Liver (tissue), 9 donors: ENCODE data around the gene FAM83C. TPM values are rescaled to one million over a fixed set of nuclear protein-coding genes. Genes with fewer than 3 reads are reported as not detected.

Experiments used
- DNase-seq: peaks from one replicate; pipeline ENCODE4 v3.0.0-alpha.2; 2017; ENCODE audit warnings: low spot score
- H3K27ac ChIP-seq, 2 donors: one replicate each; pipeline ENCODE4 v1.7.0; 2013; ENCODE audit warnings: inconsistent platforms in 2 of 2, low read length in 2 of 2, control low read depth in 1 of 2, low read depth in 1 of 2, mild to moderate bottlenecking in 1 of 2
- H3K27me3 ChIP-seq, 4 donors: one replicate each; pipeline versions ENCODE4 v1.6.1 to v1.7.0; 2013; ENCODE audit warnings: low read length in 3 of 4, inconsistent platforms in 1 of 4, mild to moderate bottlenecking in 1 of 4, moderate library complexity in 1 of 4; ENCODE audit not compliant: control insufficient read depth in 4 of 4, insufficient read depth in 4 of 4
- H3K36me3 ChIP-seq, 4 donors: one replicate each; pipeline versions ENCODE4 v1.6.1 to v1.7.0; 2013; ENCODE audit warnings: low read length in 3 of 4, mild to moderate bottlenecking in 3 of 4, low read depth in 1 of 4, moderate library complexity in 1 of 4; ENCODE audit not compliant: control insufficient read depth in 4 of 4, insufficient read depth in 3 of 4
- H3K4me1 ChIP-seq, 4 donors: one replicate each; pipeline versions ENCODE4 v1.6.1 to v1.7.0; 2013; ENCODE audit warnings: low read length in 3 of 4, mild to moderate bottlenecking in 3 of 4, moderate library complexity in 1 of 4; ENCODE audit not compliant: control insufficient read depth in 4 of 4, insufficient read depth in 4 of 4
- H3K4me3 ChIP-seq, 3 donors: one replicate each; pipeline versions ENCODE4 v1.6.1 to v1.7.0; 2013; ENCODE audit warnings: low read length in 3 of 3, control low read depth in 1 of 3, low read depth in 1 of 3, mild to moderate bottlenecking in 1 of 3
- H3K9ac ChIP-seq, 2 donors: one replicate each; pipeline ENCODE4 v1.7.0; 2013; ENCODE audit warnings: low read length in 2 of 2, mild to moderate bottlenecking in 2 of 2, moderate library complexity in 2 of 2, control low read depth in 1 of 2, low read depth in 1 of 2
- H3K9me3 ChIP-seq, 4 donors: one replicate each; pipeline versions ENCODE4 v1.6.1 to v1.7.0; 2013; ENCODE audit warnings: low read length in 3 of 4; ENCODE audit not compliant: control insufficient read depth in 4 of 4
- CTCF ChIP-seq: fragments of 150-350 bp; IDR thresholded peaks from 2 replicates; pipeline ENCODE4 v1.5.1; 2017; ENCODE audit warnings: improper control_type of control experiment, low read depth, low read length; ENCODE audit not compliant: missing input control
- EGR1 ChIP-seq, 2 donors: IDR thresholded peaks; 2 replicates each; pipeline ENCODE4 v1.6.1; 2016 to 2018; ENCODE audit warnings: antibody characterized with exemption in 2 of 2, low read depth in 2 of 2
- FOXA1 ChIP-seq: IDR thresholded peaks from 2 replicates; pipeline ENCODE4 v1.6.1; 2016; ENCODE audit warnings: antibody characterized with exemption
- GABPA ChIP-seq, 2 donors: IDR thresholded peaks in 1 of 2; conservative IDR thresholded peaks in 1 of 2; 2 replicates each; pipeline ENCODE4 v1.6.1; 2016; ENCODE audit warnings: antibody characterized with exemption in 2 of 2, mild to moderate bottlenecking in 1 of 2, moderate library complexity in 1 of 2
- HNF4A ChIP-seq, 2 donors: conservative IDR thresholded peaks; 2 replicates each; pipeline ENCODE4 v1.6.1; 2016; ENCODE audit warnings: antibody characterized with exemption in 2 of 2, mild to moderate bottlenecking in 2 of 2
- JUND ChIP-seq, 2 donors: IDR thresholded peaks; 2 replicates each; pipeline ENCODE4 v1.6.1; 2016; ENCODE audit warnings: antibody characterized with exemption in 2 of 2
- RAD21 ChIP-seq, 2 donors: IDR thresholded peaks; 2 replicates each; pipeline ENCODE4 v1.6.1; 2016; ENCODE audit warnings: antibody characterized with exemption in 2 of 2, mild to moderate bottlenecking in 2 of 2
- SP1 ChIP-seq: IDR thresholded peaks from 2 replicates; pipeline ENCODE4 v1.6.1; 2018; ENCODE audit warnings: antibody characterized with exemption, mild to moderate bottlenecking
- TAF1 ChIP-seq: conservative IDR thresholded peaks from 2 replicates; pipeline ENCODE4 v1.6.1; 2016; ENCODE audit warnings: antibody characterized with exemption, mild to moderate bottlenecking
- YY1 ChIP-seq: IDR thresholded peaks from 2 replicates; pipeline ENCODE4 v1.6.1; 2016; ENCODE audit warnings: antibody characterized with exemption, mild to moderate bottlenecking
- ZBTB33 ChIP-seq: IDR thresholded peaks from 2 replicates; pipeline ENCODE4 v1.6.1; 2016; ENCODE audit warnings: antibody characterized with exemption
- WGBS: extraction: QIAGEN DNeasy Blood & Tissue Kit; methylation state at CpG from one replicate; pipeline ENCODE4 v1.1.7; 2013; 5-methylcytosine and 5-hydroxymethylcytosine counted together
- polyA plus RNA-seq, 2 donors: library from polyadenylated mRNA; stranded (reverse) in 1 of 2; unstranded in 1 of 2; fragments of 200-250 nt in 1 of 2; fragments of >200 nt in 1 of 2; fragmentation: Nextera tagmentation in 1 of 2; extraction: Ambion mirVana in 1 of 2; gene quantifications; one replicate each; pipeline versions ENCODE4 v1.2.1 to v1.2.3, GENCODE V29; 2013 to 2015
- total RNA-seq, 2 donors: library from RNA; depleted of rRNA; stranded (reverse); fragments of >200 nt; gene quantifications; one replicate each; pipeline ENCODE4 v1.2.3, GENCODE V29; 2014
- TF ChIP-seq, protein P1 (sequence below): IDR thresholded peaks from 2 replicates; pipeline ENCODE4 v1.6.1; 2016; ENCODE audit warnings: antibody characterized with exemption, mild to moderate bottlenecking
- TF ChIP-seq, protein P2 (sequence below): IDR thresholded peaks from 2 replicates; pipeline ENCODE4 v1.6.1; 2016; ENCODE audit warnings: antibody characterized with exemption
- donor health status: healthy.
- donor health status: healthy.
- donor health status: healthy.
- donor health status: healthy.
- donor health status: healthy.

FAM83C gene
- total and polyA plus RNA-seq, 4 donors: 0.05 TPM; not detected in 3

DNA sequence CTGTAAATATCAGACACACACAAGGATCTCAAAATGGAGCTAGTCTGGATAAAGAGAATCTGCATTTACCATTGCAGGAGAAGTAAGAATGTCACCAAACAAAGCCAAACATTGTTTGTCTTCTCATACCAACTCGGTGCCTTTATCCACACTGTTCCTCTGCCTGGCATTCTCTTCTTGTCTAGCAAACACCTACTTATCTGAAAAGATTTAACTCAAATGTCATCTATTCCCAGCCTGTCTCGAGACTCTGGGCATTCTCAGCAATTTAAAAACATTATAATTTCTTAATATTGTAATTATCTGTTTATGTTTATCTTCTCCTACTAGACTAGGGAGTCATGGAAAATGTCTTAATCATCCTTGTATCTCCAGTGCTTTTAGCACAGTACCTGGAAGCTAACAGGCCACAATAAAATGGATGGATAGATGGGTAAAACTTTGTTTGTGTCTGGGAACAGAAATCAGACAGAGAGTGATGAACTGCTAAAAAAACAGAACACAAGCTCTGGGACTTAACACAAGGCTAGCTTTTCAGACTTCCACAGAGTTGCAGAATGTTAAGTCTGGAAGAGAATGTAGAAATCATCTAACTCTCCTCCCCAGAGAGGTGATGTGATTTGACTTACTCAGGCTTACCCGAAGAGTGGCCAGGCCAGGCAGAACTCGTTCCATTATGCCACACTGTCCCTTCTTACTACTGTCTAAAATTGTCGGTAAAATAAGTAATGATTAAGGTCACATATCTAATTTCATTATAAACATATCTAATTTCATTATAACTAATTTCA, 42.3 kb upstream of the FAM83C start:
- TF ChIP-seq, protein P1, sequence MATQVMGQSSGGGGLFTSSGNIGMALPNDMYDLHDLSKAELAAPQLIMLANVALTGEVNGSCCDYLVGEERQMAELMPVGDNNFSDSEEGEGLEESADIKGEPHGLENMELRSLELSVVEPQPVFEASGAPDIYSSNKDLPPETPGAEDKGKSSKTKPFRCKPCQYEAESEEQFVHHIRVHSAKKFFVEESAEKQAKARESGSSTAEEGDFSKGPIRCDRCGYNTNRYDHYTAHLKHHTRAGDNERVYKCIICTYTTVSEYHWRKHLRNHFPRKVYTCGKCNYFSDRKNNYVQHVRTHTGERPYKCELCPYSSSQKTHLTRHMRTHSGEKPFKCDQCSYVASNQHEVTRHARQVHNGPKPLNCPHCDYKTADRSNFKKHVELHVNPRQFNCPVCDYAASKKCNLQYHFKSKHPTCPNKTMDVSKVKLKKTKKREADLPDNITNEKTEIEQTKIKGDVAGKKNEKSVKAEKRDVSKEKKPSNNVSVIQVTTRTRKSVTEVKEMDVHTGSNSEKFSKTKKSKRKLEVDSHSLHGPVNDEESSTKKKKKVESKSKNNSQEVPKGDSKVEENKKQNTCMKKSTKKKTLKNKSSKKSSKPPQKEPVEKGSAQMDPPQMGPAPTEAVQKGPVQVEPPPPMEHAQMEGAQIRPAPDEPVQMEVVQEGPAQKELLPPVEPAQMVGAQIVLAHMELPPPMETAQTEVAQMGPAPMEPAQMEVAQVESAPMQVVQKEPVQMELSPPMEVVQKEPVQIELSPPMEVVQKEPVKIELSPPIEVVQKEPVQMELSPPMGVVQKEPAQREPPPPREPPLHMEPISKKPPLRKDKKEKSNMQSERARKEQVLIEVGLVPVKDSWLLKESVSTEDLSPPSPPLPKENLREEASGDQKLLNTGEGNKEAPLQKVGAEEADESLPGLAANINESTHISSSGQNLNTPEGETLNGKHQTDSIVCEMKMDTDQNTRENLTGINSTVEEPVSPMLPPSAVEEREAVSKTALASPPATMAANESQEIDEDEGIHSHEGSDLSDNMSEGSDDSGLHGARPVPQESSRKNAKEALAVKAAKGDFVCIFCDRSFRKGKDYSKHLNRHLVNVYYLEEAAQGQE: no peak
- TF ChIP-seq, protein P2, sequence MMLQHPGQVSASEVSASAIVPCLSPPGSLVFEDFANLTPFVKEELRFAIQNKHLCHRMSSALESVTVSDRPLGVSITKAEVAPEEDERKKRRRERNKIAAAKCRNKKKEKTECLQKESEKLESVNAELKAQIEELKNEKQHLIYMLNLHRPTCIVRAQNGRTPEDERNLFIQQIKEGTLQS: no peak
- TF ChIP-seq ZBTB33 (no peak), TAF1 (no peak), JUND (IDR thresholded peaks at IDR 0.05) (no peak), FOXA1 (no peak), YY1 (no peak), GABPA (IDR thresholded peaks at IDR 0.05 in 1 of 2, conservative IDR thresholded peaks at IDR 0.05 in 1 of 2) (no peak), HNF4A (conservative IDR thresholded peaks at IDR 0.05) (no peak), RAD21 (IDR thresholded peaks at IDR 0.05) (no peak), CTCF (no peak)
- WGBS: 81% methylated on average over 5 of the region's 5 CpGs
- Histone ChIP-seq H3K4me3 (no peak overlapping the region), H3K9ac (no peak overlapping the region), H3K9me3 (no peaks in the 10 kb centered on the region), H3K36me3 (no peaks in the 10 kb centered on the region), H3K4me1 (peaks cover 0 to 19% (median 11%) of the 10 kb centered on the region in 4 donors), H3K27me3 (no peaks in the 10 kb centered on the region), H3K27ac (no peak overlapping the region)
- no peak for DNase-seq

GRCh38 chr20:35333606-35334005, 41.4 kb upstream of the FAM83C start:
- H3K4me3 ChIP-seq: no peak overlapping the region
- H3K9me3 ChIP-seq: no peaks in the 10 kb centered on the region
- WGBS: 36% methylated on average over 4 of the region's 4 CpGs
- H3K27me3 ChIP-seq: no peaks in the 10 kb centered on the region
- H3K9ac ChIP-seq: no peak overlapping the region
- peaks cover 0 to 23% (median 14%) of the 10 kb centered on the region in 4 donors for H3K4me1 ChIP-seq
- TF ChIP-seq JUND (IDR thresholded peaks at IDR 0.05) (no peak), SP1 (no peak), GABPA (IDR thresholded peaks at IDR 0.05 in 1 of 2, conservative IDR thresholded peaks at IDR 0.05 in 1 of 2) (no peak), CTCF (no peak), EGR1 (IDR thresholded peaks at IDR 0.05; ENCODE audit: low read depth in 2 of 2) (no peak), HNF4A (conservative IDR thresholded peaks at IDR 0.05) (no peak), ZBTB33 (no peak)
- DNase-seq: no peak
- H3K36me3 ChIP-seq: no peaks in the 10 kb centered on the region
- H3K27ac ChIP-seq: no peak overlapping the region
